Heart left ventricle (tissue), 13 donors: Measurements from ENCODE around the gene GORAB.

Experiments
- POLR2A ChIP-seq, 2 donors: fragments of 450-650 bp; IDR thresholded peaks; one replicate each; pipeline ENCODE4 v1.6.1; 2017; ENCODE audit warnings: antibody characterized with exemption in 2 of 2, mild to moderate bottlenecking in 2 of 2, moderate library complexity in 2 of 2
- TF ChIP-seq, protein P1 (sequence below), 12 donors: fragments of 200-600 bp; sonication (generic) in 4 of 12; IDR thresholded peaks; one replicate each; pipeline versions ENCODE4 v1.5.0 to v1.8.0; 2018 to 2022; ENCODE audit warnings: antibody characterized with exemption in 12 of 12, mild to moderate bottlenecking in 5 of 12
- donor health status: ischemic (EF 13 %, LVEDD 7.1; RV severe dilation, severe dysfunction).
- donor health status: DM: no; HTN: yes; CAD: no.
- donor health status: DM: no; HTN: no; CAD: no.
- donor health status: ischemic (EF 25% LVEDD 6.9; RV normal size, moderate dysfunction).
- donor health status: ischemic (EF 25% LVEDD 5.7; RV mildly dilated, moderate dysfunction).
- donor health status: ischemic (EF 35%, LVEDD 5.7; RV mildly dilated, moderate dysfunction).
- donor health status: nonischemic (EF 11% LVEDD 7.7; RV severe dilation, severe dysfunction).
- donor health status: DM: yes; HTN: yes; CAD: no.
- donor health status: PGD.
- donor health status: ischemic (EF 29% LVEDD 5.4; RV normal size, mild dysfunction).
- donor health status: nonischemic (EF 23%, LVEDD 6.1; RV moderate dilation, normal function).

DNA sequence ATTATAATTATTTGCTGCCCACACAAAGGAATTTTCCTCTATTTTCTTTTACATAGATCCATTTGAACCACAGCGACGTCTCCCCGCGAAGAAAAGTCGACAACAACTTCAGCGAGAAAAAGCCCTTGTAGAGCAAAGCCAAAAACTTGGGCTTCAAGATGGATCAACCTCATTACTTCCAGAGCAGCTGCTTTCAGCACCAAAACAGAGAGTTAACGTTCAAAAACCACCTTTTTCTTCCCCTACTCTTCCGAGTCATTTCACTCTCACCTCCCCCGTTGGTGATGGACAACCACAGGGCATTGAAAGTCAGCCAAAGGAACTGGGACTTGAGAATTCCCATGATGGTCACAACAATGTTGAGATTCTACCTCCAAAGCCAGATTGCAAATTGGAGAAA is 7.2 kb downstream of the GORAB start:
- TF ChIP-seq, protein P1, sequence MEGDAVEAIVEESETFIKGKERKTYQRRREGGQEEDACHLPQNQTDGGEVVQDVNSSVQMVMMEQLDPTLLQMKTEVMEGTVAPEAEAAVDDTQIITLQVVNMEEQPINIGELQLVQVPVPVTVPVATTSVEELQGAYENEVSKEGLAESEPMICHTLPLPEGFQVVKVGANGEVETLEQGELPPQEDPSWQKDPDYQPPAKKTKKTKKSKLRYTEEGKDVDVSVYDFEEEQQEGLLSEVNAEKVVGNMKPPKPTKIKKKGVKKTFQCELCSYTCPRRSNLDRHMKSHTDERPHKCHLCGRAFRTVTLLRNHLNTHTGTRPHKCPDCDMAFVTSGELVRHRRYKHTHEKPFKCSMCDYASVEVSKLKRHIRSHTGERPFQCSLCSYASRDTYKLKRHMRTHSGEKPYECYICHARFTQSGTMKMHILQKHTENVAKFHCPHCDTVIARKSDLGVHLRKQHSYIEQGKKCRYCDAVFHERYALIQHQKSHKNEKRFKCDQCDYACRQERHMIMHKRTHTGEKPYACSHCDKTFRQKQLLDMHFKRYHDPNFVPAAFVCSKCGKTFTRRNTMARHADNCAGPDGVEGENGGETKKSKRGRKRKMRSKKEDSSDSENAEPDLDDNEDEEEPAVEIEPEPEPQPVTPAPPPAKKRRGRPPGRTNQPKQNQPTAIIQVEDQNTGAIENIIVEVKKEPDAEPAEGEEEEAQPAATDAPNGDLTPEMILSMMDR (IDR thresholded peaks at IDR 0.05), result no peak
- TF ChIP-seq POLR2A (IDR thresholded peaks at IDR 0.05), result no peak
